Erythroblast (primary cell): Measurements from ENCODE around the gene NCKAP5.

ENCODE experiments used
- GATA1 ChIP-seq: IDR thresholded peaks from 2 replicates; pipeline ENCODE4 v1.6.1; 2011; ENCODE audit warnings: low read depth, mild to moderate bottlenecking, control low read depth, low read length, moderate library complexity
- POLR2A ChIP-seq: IDR thresholded peaks from 2 replicates; pipeline ENCODE4 v1.6.1; 2011; ENCODE audit warnings: mild to moderate bottlenecking, low read length

GRCh38 chr2:133442393-133442792, 125.9 kb downstream of the NCKAP5 start:
- TF ChIP-seq POLR2A (no peak), GATA1 (no peak)
